Stomach (tissue), 4 donors: ENCODE results near the gene HAUS5.
"Not testable (repeated sequence)": the region's sequence is repeated elsewhere in the genome, so short reads cannot be mapped to it uniquely, and the experiment has no call there.

Source experiments
- CTCF ChIP-seq, 7 experiments: fragments of 450-650 bp in 4 of 7; fragments of 200-600 bp in 3 of 7; sonication (generic) in 3 of 7; IDR thresholded peaks; one replicate each; pipeline ENCODE4 v1.5.1; 2016 to 2019; ENCODE audit warnings: antibody characterized with exemption in 7 of 7, control low read depth in 2 of 7, mild to moderate bottlenecking in 1 of 7
- EP300 ChIP-seq: sonication (generic); formaldehyde crosslinking; IDR thresholded peaks from one replicate; pipeline ENCODE4 v1.6.1; 2017; ENCODE audit warnings: antibody characterized with exemption
- POLR2AphosphoS5 ChIP-seq, 3 donors: sonication (generic); formaldehyde crosslinking; IDR thresholded peaks; one replicate each; pipeline ENCODE4 v1.6.1; 2016; ENCODE audit warnings: antibody characterized with exemption in 3 of 3

GRCh38 chr19:35654828-35655227 lies 42.3 kb downstream of the HAUS5 start:
- TF ChIP-seq EP300; CTCF (IDR thresholded peaks at IDR 0.05); POLR2AphosphoS5 (IDR thresholded peaks at IDR 0.05): not testable (repeated sequence)
